ENCODE results near the gene KIAA0586.
"Not testable (repeated sequence)": the region's sequence is repeated elsewhere in the genome, so short reads cannot be mapped to it uniquely, and the experiment has no call there.

Gene KIAA0586

DNA sequence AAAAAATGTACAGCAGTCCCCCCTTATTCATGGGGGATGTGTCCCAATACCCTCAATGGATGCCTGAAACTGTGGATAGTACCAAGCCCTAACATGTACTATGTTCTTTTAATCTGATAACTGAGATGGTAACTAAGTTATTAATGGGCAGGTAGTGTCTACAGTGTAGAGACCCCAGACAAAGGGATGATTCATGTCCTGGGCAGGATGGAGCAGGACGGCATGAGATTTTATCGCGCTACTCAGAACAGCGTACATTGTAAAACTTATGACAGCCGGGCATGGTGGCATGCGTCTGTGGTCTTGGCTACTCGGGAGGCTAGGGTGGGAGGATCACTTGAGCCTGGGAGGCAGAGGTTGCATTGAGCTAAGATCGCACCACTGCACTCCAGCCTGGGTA lies 37.1 kb downstream of the KIAA0586 start:
- DNase-seq (ENCODE audit: low spot score): no peak

- DNase-seq (ENCODE audit: low spot score): no peak
Measured at GRCh38 chr14:58465421-58465820, 37.9 kb downstream of the KIAA0586 start.

DNA sequence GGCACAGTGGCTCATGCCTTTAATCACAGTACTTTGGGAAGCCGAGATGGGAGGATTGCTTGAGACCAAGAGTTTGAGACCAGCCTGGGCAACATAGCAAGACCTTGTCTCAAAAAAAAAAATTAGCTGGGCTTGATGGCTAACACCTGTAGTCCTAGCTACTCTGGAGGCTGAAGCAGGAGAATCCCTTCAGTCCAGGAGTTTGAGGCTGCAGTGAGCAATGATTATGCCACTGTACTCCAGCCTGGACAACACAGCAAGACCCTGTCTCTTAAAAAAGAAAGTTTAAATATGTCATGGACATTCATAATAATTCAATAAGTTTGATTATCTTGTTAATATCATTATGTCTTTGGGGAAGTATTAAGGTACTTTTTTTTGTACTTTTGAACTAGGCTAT lies 38.9 kb downstream of the KIAA0586 start:
- DNase-seq (ENCODE audit: low spot score): no peak

- DNase-seq (ENCODE audit: low spot score): no peak
Measured at GRCh38 chr14:58467575-58467974, 40.1 kb downstream of the KIAA0586 start.

- no peak for DNase-seq (ENCODE audit: low spot score)
Measured at GRCh38 chr14:58469309-58469708, 41.8 kb downstream of the KIAA0586 start.

DNA sequence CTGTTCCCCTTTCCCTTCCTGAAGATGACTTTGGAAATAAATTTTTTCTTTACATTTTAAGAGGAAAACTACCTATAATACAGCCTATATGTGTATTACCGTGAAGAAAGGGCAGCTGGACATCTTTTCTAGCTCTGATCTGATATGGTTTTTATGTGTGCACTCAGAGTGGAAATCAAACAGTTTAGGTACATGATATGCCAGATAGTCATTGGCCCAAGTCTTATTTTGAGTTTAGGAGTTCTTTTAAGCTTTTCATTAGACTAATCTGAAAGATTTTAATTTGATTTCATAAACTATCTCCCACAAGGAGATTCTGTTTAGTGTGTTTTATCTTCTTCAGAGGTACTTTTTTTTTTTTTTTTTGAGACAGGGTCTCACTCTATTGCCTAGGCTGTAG lies 48.8 kb downstream of the KIAA0586 start:
- DNase-seq (ENCODE audit: low spot score): no peak

GRCh38 chr14:58477653-58478052 lies 50.1 kb downstream of the KIAA0586 start:
- DNase-seq (ENCODE audit: low spot score): no peak

DNA sequence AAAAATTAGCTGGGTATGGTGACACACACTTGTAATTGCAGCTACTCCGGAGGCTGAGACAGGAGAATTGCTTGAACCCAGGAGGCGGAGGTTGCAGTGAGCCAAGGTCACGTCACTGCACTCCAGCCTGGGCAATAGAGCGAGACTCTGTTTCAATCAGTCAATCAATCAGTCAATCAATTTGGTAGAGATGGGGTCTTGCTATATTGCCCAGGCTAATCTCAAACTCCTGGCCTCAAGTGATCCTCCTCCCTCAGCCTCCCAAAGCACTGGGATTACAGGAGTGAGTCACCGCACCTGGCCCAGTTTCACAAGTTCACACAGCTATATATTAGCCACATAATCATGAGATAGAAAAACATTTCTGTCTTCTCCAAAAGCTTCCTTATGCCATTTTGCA lies 50.8 kb downstream of the KIAA0586 start:
- DNase-seq (ENCODE audit: low spot score): not testable (repeated sequence)

- no peak for DNase-seq (ENCODE audit: low spot score)
Measured at GRCh38 chr14:58479975-58480374, 52.5 kb downstream of the KIAA0586 start.

DNA sequence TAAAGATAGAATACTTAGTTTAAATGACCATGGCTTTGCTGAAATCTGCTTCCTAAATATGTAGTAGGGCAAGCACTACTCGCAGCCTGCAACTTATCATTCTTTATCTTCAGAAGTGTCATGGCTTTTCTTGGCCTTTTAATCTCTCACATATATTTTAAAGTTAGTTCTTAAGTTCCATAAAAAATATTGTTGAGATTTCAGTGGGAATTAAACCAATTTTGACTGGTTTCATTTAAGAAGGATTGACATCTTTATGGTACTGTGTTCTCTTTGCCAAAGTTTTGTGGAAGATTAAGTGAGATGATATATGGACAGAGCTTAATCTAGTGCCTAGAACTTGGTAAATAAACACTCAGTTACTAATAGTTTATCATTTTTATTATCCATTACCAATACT lies 56.7 kb downstream of the KIAA0586 start:
- DNase-seq (ENCODE audit: low spot score): no peak

- no peak for DNase-seq (ENCODE audit: low spot score)
Measured at GRCh38 chr14:58488550-58488949, 61.0 kb downstream of the KIAA0586 start.

DNA sequence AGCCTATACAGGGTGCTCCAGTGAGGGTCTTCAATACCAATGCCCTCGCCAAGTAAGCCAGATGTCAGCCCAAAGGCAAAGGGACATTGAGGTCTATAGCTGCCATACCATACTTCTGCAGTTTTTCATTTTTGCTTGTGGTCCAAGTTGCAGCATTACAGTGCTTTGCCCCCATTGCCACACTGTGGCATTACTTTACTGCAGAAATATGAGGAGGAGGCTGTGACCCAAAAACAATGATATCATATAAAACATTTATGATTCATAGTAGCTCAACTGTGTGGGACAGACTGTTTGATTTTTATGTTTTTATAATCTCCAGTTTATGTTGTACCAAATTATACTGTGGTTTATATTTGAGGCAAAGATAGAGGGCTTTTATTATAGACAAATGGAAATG lies 64.1 kb downstream of the KIAA0586 start:
- DNase-seq (ENCODE audit: low spot score): no peak

GRCh38 chr14:58492044-58492443 lies 64.5 kb downstream of the KIAA0586 start:
- DNase-seq (ENCODE audit: low spot score): no peak

DNA sequence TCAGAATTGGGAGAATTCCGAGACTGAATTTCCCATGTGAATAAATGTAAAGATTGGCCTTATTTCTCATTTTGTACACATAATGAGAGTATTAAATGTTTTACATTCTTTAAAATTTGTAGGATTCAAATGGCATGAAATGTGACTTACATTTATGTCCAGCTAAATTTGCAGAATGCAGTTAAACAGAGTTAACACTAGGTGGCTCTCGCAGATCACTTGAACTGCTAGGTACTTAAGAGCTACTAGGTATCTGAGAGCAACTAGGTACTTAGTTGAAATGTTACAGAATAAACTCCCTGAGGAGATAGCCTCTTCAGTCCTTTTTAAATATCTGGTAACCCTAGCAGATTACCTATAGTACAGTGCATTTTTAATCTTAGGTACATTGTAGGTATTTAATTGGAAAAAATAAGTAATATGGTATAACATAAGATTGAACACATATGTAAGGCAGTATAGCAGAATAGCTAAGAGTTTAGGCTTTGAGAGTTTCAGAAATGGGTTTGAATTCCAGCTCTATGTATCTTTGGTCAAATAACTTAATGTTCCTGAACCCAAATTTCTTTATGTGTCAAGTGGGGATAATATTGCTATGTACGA lies 73.8 kb downstream of the KIAA0586 start:
- no peak for DNase-seq (ENCODE audit: low spot score)

DNA sequence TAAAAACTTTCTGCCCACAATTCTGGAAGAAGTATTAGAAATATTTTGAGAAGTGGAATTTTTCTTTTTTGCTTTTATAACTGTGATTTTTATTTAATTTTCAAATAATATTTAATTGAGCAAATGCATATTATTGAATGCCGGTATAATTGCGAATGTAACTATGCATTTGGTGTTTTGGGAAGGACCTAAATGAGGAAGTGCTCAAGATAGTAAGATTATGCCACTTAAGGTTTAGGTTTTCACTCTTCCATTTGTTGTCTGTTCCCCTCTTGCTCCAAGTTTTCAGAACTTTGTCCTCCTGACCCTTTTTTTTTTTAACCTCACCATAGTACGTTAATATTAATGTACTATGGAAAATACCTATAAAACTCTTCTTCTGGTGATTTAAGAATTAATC lies 85.8 kb downstream of the KIAA0586 start:
- no peak for DNase-seq (ENCODE audit: low spot score)

GRCh38 chr14:58517592-58517991 lies 90.1 kb downstream of the KIAA0586 start:
- DNase-seq (ENCODE audit: low spot score): no peak

- not testable (repeated sequence) for DNase-seq (ENCODE audit: low spot score)
Measured at GRCh38 chr14:58525691-58526090, 98.2 kb downstream of the KIAA0586 start.

GRCh38 chr14:58533446-58533845 lies 105.9 kb downstream of the KIAA0586 start:
- no peak for DNase-seq (ENCODE audit: low spot score)

DNA sequence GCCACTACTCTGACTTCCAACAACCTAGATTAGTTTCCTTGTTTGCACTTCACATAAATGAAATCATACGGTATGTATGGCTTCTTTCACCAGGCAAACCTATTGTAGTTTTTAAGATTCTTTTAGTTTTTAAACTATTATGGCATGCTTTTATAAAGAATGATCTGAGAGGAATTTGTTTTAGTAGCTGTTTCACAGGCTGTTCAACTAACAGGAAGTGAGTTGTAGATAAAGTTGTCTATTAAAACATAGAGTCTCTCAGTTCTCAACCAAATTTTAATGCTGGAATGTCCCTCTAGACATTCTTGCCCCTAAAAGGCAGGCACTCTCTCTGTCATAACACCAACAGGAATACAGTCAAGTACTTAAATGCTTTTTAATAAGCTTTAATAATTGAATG lies 107.5 kb downstream of the KIAA0586 start:
- no peak for DNase-seq (ENCODE audit: low spot score)

- DNase-seq (ENCODE audit: low spot score): no peak
Measured at GRCh38 chr14:58537004-58537403, 109.5 kb downstream of the KIAA0586 start.

GRCh38 chr14:58540749-58541632 lies 113.5 kb downstream of the KIAA0586 start:
- DNase-seq (ENCODE audit: low spot score): no peak

GRCh38 chr14:58541633-58542022 lies 114.1 kb downstream of the KIAA0586 start:
- DNase-seq (ENCODE audit: low spot score): no peak

DNA sequence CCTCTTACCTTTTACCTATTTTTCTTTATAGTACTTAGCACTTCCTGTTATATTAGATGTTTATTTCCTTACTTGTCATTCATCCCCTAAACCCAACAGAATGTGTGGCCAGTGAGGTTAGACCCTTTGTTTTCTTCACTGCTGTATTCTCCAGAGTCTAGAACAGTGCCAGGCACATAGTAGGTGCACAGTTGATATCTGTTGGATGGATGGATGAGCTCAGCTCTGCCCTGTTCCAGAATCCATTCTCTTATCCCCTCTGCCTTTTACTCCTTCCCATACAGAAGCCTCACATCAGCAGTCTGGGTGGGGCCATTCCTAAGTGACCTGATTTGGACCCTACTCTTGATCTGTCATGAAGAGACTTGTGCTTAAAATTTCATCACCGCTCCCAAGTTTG lies 115.7 kb downstream of the KIAA0586 start:
- no peak for DNase-seq (ENCODE audit: low spot score)

GRCh38 chr14:58547649-58548048 lies 120.1 kb downstream of the KIAA0586 start:
- no peak for DNase-seq (ENCODE audit: low spot score)
